Ovary (tissue), 3 donors: ENCODE results near the gene NIN.

Experiments used
- POLR2A ChIP-seq: fragments of 450-650 bp; IDR thresholded peaks from one replicate; pipeline ENCODE4 v1.6.1; 2017; ENCODE audit warnings: antibody characterized with exemption, mild to moderate bottlenecking, moderate library complexity
- TF ChIP-seq, protein P1 (sequence below), 3 donors: fragments of 450-650 bp in 2 of 3; fragments of 200-600 bp in 1 of 3; IDR thresholded peaks; one replicate each; pipeline versions ENCODE4 v1.5.1 to v1.8.0; 2016 to 2022; ENCODE audit warnings: antibody characterized with exemption in 3 of 3, mild to moderate bottlenecking in 1 of 3
- donor health status: DM: no; HTN: no; CAD: no.

DNA sequence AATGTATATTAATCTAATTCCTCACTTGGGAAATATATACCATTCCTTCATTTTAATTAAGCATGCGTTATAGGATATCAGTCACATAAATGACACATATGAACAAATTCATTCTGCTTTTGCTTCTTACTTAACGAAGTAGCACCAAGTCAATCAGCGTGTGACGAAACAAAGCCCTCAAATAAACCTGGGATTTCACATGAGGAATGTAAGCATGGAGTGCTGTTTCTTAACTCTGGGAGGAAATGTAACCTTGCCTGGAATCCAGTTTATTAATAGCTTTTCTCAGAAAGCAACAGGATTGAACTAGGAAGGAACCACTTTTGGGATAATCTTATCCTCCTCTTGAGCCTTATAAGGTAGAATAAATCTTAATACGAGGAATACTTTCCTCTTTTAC, 72.0 kb downstream of the NIN start:
- no peak for TF ChIP-seq POLR2A
- TF ChIP-seq, protein P1, sequence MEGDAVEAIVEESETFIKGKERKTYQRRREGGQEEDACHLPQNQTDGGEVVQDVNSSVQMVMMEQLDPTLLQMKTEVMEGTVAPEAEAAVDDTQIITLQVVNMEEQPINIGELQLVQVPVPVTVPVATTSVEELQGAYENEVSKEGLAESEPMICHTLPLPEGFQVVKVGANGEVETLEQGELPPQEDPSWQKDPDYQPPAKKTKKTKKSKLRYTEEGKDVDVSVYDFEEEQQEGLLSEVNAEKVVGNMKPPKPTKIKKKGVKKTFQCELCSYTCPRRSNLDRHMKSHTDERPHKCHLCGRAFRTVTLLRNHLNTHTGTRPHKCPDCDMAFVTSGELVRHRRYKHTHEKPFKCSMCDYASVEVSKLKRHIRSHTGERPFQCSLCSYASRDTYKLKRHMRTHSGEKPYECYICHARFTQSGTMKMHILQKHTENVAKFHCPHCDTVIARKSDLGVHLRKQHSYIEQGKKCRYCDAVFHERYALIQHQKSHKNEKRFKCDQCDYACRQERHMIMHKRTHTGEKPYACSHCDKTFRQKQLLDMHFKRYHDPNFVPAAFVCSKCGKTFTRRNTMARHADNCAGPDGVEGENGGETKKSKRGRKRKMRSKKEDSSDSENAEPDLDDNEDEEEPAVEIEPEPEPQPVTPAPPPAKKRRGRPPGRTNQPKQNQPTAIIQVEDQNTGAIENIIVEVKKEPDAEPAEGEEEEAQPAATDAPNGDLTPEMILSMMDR (IDR thresholded peaks at IDR 0.05), result no peak
